Psoas muscle (tissue), 8 donors: ENCODE results near the gene LCN10. TPM values are rescaled to one million over a fixed set of nuclear protein-coding genes. Genes with fewer than 3 reads are reported as not detected.

Source experiments
- ATAC-seq, 4 donors: fragments of 200-7000 bp; cut with Tn5 transposase; one replicate each; pipeline ENCODE4 v1.9.1; 2020; ENCODE audit warnings: moderate library complexity in 3 of 4, mild to moderate bottlenecking in 2 of 4
- DNase-seq, 2 donors: peaks; one replicate each; pipeline ENCODE4 v3.0.0-alpha.2; 2020
- H3K27ac ChIP-seq: fragments of 200-600 bp; one replicate; pipeline ENCODE4 v1.8.0; 2022
- H3K27me3 ChIP-seq, 3 donors: fragments of 200-600 bp in 1 of 3; one replicate each; pipeline versions ENCODE4 v1.6.1 to v1.8.0; 2013 to 2022; ENCODE audit warnings: low read length in 2 of 3, mild to moderate bottlenecking in 2 of 3, moderate library complexity in 1 of 3; ENCODE audit not compliant: insufficient read depth in 3 of 3
- H3K36me3 ChIP-seq, 2 donors: fragments of 200-600 bp in 1 of 2; one replicate each; pipeline versions ENCODE4 v1.6.1 to v1.8.0; 2013 to 2022; ENCODE audit warnings: low read depth in 1 of 2, mild to moderate bottlenecking in 1 of 2, moderate library complexity in 1 of 2; ENCODE audit not compliant: insufficient read depth in 1 of 2
- H3K4me1 ChIP-seq: fragments of 200-600 bp; one replicate; pipeline ENCODE4 v1.8.0; 2022
- H3K4me3 ChIP-seq: fragments of 200-600 bp; one replicate; pipeline ENCODE4 v1.8.0; 2022; ENCODE audit warnings: mild to moderate bottlenecking
- H3K9me3 ChIP-seq: fragments of 200-600 bp; one replicate; pipeline ENCODE4 v1.8.0; 2022
- CTCF ChIP-seq: fragments of 200-600 bp; IDR thresholded peaks from one replicate; pipeline ENCODE4 v1.8.0; 2022; ENCODE audit warnings: antibody characterized with exemption
- WGBS, 3 donors: extraction: QIAGEN DNeasy Blood & Tissue Kit; methylation state at CpG; one replicate each; pipeline versions ENCODE4 v1.1.6 to v1.1.7; 2013; 5-methylcytosine and 5-hydroxymethylcytosine counted together
- intact Hi-C, 2 donors: fragments of 100-400 bp; cut with DNase I; formaldehyde crosslinking; loops; one replicate each; pipeline versions ENCODE4 v1.11.0 to v1.14.2; 2022
- polyA plus RNA-seq, 3 donors: library from polyadenylated mRNA; stranded (reverse); fragments of 200-250 nt; gene quantifications; one replicate each; pipeline ENCODE4 v1.2.3, GENCODE V29; 2013
- total RNA-seq, 4 donors: library from RNA; stranded (reverse); fragmentation: NEBNext Ultra II Directional in 2 of 4; extraction: Animal tissue kit (Norgen Biotek cat#: 25700) in 2 of 4; gene quantifications; one replicate each; pipeline versions ENCODE4 v1.2.1 to v1.2.4, GENCODE V29; 2021 to 2023
- donor health status: healthy with polysubstance abuse.
- donor health status: DM: no; HTN: no; CAD: no; lungs with moderate emphysema.
- donor health status: Bipolar disorder and iron deficiency.
- donor health status: healthy.
- donor health status: DM: yes; HTN: yes; CAD: no.
- donor health status: DM: no; HTN: no; CAD: no.
- donor health status: DM: no; HTN: no; CAD: no.
- donor health status: DM: yes; HTN: yes; CAD: no.

LCN10 gene
- total and polyA plus RNA-seq, 7 donors: 3.0 to 4.9 (median 4.0) TPM; not detected in 1

GRCh38 chr9:136735812-136736480, 6.8 kb downstream of the LCN10 start:
- Histone ChIP-seq H3K4me1 (no peaks in the 10 kb centered on the region), H3K27me3 (peaks cover 0 to 9% (median 5%) of the 10 kb centered on the region in 3 donors), H3K36me3 (no peaks in the 10 kb centered on the region), H3K9me3 (no peaks in the 10 kb centered on the region), H3K4me3 (no peak overlapping the region), H3K27ac (no peak overlapping the region)
- intact Hi-C loops: no loop called here
- TF ChIP-seq CTCF: no peak
- no peak for ATAC-seq
- 78 to 87% (median 87%) methylated on average over 19 to 21 of the region's 21 CpGs for WGBS, 3 donors
- DNase-seq: no peak

GRCh38 chr9:136734837-136735496, 7.8 kb downstream of the LCN10 start:
- WGBS, 3 donors: 68 to 78% (median 73%) methylated on average over 12 of the region's 12 CpGs
- TF ChIP-seq CTCF: no peak
- DNase-seq: no peak
- Histone ChIP-seq H3K36me3 (no peaks in the 10 kb centered on the region), H3K27me3 (peaks cover 0 to 5% (median 0%) of the 10 kb centered on the region in 3 donors), H3K4me3 (no peak overlapping the region), H3K4me1 (no peaks in the 10 kb centered on the region), H3K27ac (no peak overlapping the region), H3K9me3 (no peaks in the 10 kb centered on the region)
- ATAC-seq: no peak
- intact Hi-C loops: no loop called here

DNA sequence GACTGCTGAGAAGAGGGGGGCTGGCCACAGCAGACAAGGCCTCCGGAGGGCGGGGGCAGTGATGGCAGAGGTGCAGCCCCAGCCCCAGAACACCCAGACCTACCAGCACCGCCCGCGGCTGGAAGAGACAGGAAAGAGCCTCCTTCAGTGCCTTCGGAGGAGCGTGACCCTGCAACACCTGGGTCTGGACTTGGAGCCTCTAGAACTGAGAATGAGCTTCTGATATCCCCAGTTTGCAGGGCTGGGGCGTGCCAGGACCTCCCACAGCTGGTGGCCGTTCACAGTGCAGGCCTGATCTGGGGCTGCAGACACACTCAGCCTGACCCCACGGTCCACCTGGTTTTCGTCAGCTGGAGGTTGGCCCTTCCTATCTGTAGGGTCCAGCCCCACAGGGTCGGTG, 9.1 kb downstream of the LCN10 start:
- WGBS, 3 donors: 81 to 84% (median 83%) methylated on average over 12 of the region's 12 CpGs
- H3K27me3 ChIP-seq: peaks cover 0 to 2% (median 0%) of the 10 kb centered on the region in 3 donors
- DNase-seq: no peak

DNA sequence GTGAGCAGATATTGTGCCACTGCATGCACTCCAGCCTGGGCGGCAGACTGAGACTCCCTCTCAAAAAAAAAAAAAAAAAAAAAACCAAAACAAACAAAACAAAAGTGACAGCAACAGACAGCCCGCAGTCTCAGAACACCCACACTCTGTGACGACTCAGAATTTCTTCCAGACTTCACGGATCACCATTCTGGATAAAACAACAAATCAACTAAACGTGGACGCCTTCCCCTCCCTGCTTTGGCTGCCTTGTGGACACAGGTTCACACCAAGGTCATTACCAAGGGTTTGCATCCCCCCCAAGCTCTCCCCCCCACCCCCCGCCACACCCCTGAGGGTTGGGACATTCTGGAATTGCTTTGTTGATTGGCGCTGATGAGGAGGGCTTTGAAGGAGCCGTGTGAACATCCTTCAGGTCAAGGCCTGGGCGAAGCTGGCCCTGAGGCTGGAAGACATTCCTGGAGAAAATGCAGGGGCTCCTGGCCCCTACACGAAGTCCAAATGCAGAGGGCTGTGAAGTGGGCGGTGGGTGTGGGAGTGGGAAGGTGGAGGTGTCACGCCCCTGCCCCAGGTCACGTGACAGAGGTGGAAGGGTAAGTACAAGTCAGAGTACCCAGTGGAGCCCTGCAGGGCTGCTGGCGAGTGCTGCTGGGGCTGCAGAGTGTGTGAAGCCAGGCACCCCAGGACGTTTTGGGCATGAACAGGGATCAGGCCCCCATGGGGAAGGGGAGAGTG, 10.1 kb downstream of the LCN10 start:
- TF ChIP-seq CTCF: no peak
- DNase-seq (peak in 1 of 2 donors; percentile 12), ATAC-seq (no peak)
- no peaks in the 10 kb centered on the region for H3K9me3 ChIP-seq
- no peak overlapping the region for H3K27ac ChIP-seq
- WGBS, 3 donors: 70 to 77% (median 70%) methylated on average over 16 of the region's 16 CpGs
- no peak overlapping the region for H3K4me3 ChIP-seq
- no peaks in the 10 kb centered on the region for H3K27me3 ChIP-seq
- H3K36me3 ChIP-seq: no peaks in the 10 kb centered on the region
- peaks cover 8% of the 10 kb centered on the region for H3K4me1 ChIP-seq
- intact Hi-C loops: no loop called here

More for the DNA sequence above, 9.1 kb downstream of the LCN10 start:
- intact Hi-C loops: no loop called here
- no peak for ATAC-seq
- H3K4me1 ChIP-seq: peaks cover 8% of the 10 kb centered on the region
- H3K4me3 ChIP-seq: no peak overlapping the region
- H3K36me3 ChIP-seq: no peaks in the 10 kb centered on the region
- no peak for TF ChIP-seq CTCF
- H3K9me3 ChIP-seq: no peaks in the 10 kb centered on the region
- no peak overlapping the region for H3K27ac ChIP-seq
